DND-41 (cell line): ENCODE data around the gene SHROOM3.

Experiments
- ATAC-seq: fragments of 200-7000 bp; cut with Tn5 transposase; 3 replicates; pipeline ENCODE4 v1.9.1; 2021; ENCODE audit warnings: low read depth; ENCODE audit not compliant: insufficient read depth
- DNase-seq: peaks from one replicate; pipeline ENCODE4 v3.0.0-alpha.2; 2020
- H2AFZ ChIP-seq: 2 replicates; pipeline ENCODE4 v1.6.0; 2012; ENCODE audit warnings: low read depth, low read length
- H3K27ac ChIP-seq: 2 replicates; pipeline ENCODE4 v1.5.1; 2012; ENCODE audit warnings: low read length, inconsistent platforms
- H3K27me3 ChIP-seq: fragments of 200-600 bp; sonication (generic); 2 replicates; pipeline ENCODE4 v1.6.0; 2012; ENCODE audit warnings: low read length, mild to moderate bottlenecking, inconsistent platforms; ENCODE audit not compliant: insufficient read depth, poor library complexity
- H3K36me3 ChIP-seq: 2 replicates; pipeline ENCODE4 v1.5.1; 2012; ENCODE audit warnings: low read length, inconsistent platforms; ENCODE audit not compliant: insufficient read depth
- H3K4me1 ChIP-seq: 2 replicates; pipeline ENCODE4 v1.5.1; 2012; ENCODE audit warnings: mild to moderate bottlenecking, low read length; ENCODE audit not compliant: insufficient read depth
- H3K4me2 ChIP-seq: 2 replicates; pipeline ENCODE4 v1.6.0; 2012; ENCODE audit warnings: mild to moderate bottlenecking, moderate library complexity, low read length, inconsistent platforms; ENCODE audit not compliant: insufficient read depth
- H3K4me3 ChIP-seq, 2 experiments: fragments of 200-600 bp in 1 of 2; shearing (Covaris generic) in 1 of 2; 2 replicates each; pipeline ENCODE4 v1.5.1; 2012 to 2016; ENCODE audit warnings: inconsistent platforms in 2 of 2, low read length in 2 of 2, mild to moderate bottlenecking in 2 of 2, low read depth in 1 of 2, moderate library complexity in 1 of 2
- H3K79me2 ChIP-seq: 2 replicates; pipeline ENCODE4 v1.6.0; 2012; ENCODE audit warnings: low read length, inconsistent platforms; ENCODE audit not compliant: insufficient read depth
- H3K9ac ChIP-seq: 2 replicates; pipeline ENCODE4 v1.6.0; 2012; ENCODE audit warnings: low read depth, mild to moderate bottlenecking, inconsistent platforms, low read length, moderate library complexity
- H3K9me3 ChIP-seq: 2 replicates; pipeline ENCODE4 v1.5.1; 2012; ENCODE audit warnings: low read length, moderate library complexity, mild to moderate bottlenecking, inconsistent platforms; ENCODE audit not compliant: insufficient read depth, severe bottlenecking
- H4K20me1 ChIP-seq: 2 replicates; pipeline ENCODE4 v1.6.0; 2012; ENCODE audit warnings: low read length; ENCODE audit not compliant: insufficient read depth
- CTCF ChIP-seq: IDR thresholded peaks from 2 replicates; pipeline ENCODE4 v1.5.1; 2012; ENCODE audit warnings: borderline replicate concordance, low read length, moderate library complexity, mild to moderate bottlenecking; ENCODE audit not compliant: poor library complexity, severe bottlenecking; ENCODE audit errors: extremely low read depth
- EZH2 ChIP-seq: IDR thresholded peaks from 3 replicates; pipeline ENCODE4 v1.6.1; 2012; ENCODE audit warnings: borderline replicate concordance, low read depth, mild to moderate bottlenecking, moderate library complexity, low read length, inconsistent platforms; ENCODE audit not compliant: severe bottlenecking

SHROOM3 gene

GRCh38 chr4:76511947-76512346, 76.9 kb downstream of the SHROOM3 start:
- no peaks in the 10 kb centered on the region for H3K79me2 ChIP-seq
- no peaks in the 10 kb centered on the region for H4K20me1 ChIP-seq
- no peak for TF ChIP-seq EZH2
- no peak for TF ChIP-seq CTCF
- DNase-seq, result no peak
- no peaks in the 10 kb centered on the region for H3K27me3 ChIP-seq
- H2AFZ ChIP-seq, result no peak overlapping the region
- no peak overlapping the region for H3K4me3 ChIP-seq
- no peaks in the 10 kb centered on the region for H3K36me3 ChIP-seq
- no peak overlapping the region for H3K27ac ChIP-seq
- no peak for ATAC-seq
- no peaks in the 10 kb centered on the region for H3K9me3 ChIP-seq
- H3K9ac ChIP-seq, result no peak overlapping the region
- no peaks in the 10 kb centered on the region for H3K4me1 ChIP-seq
- no peak overlapping the region for H3K4me2 ChIP-seq

GRCh38 chr4:76513482-76513881, 78.5 kb downstream of the SHROOM3 start:
- no peak for ATAC-seq
- Histone ChIP-seq H3K27me3 (no peaks in the 10 kb centered on the region), H3K79me2 (no peaks in the 10 kb centered on the region), H3K4me2 (no peak overlapping the region), H3K27ac (no peak overlapping the region), H3K9me3 (no peaks in the 10 kb centered on the region), H4K20me1 (no peaks in the 10 kb centered on the region), H3K4me1 (no peaks in the 10 kb centered on the region), H3K4me3 (no peak overlapping the region), H2AFZ (no peak overlapping the region), H3K9ac (no peak overlapping the region), H3K36me3 (no peaks in the 10 kb centered on the region)
- TF ChIP-seq EZH2 (no peak), CTCF (no peak)
- no peak for DNase-seq

GRCh38 chr4:76514087-76514486, 79.1 kb downstream of the SHROOM3 start:
- no peaks in the 10 kb centered on the region for H3K79me2 ChIP-seq
- H3K9ac ChIP-seq, result no peak overlapping the region
- no peaks in the 10 kb centered on the region for H3K4me1 ChIP-seq
- DNase-seq, result no peak
- no peak overlapping the region for H3K4me2 ChIP-seq
- no peak overlapping the region for H2AFZ ChIP-seq
- H4K20me1 ChIP-seq, result no peaks in the 10 kb centered on the region
- ATAC-seq, result no peak
- no peak overlapping the region for H3K4me3 ChIP-seq
- no peaks in the 10 kb centered on the region for H3K36me3 ChIP-seq
- H3K27ac ChIP-seq, result no peak overlapping the region
- no peaks in the 10 kb centered on the region for H3K9me3 ChIP-seq
- no peaks in the 10 kb centered on the region for H3K27me3 ChIP-seq
- no peak for TF ChIP-seq EZH2
- TF ChIP-seq CTCF, result no peak
